HG03520 (cell line): ENCODE measurements around the gene AANAT.

Source experiments
- ATAC-seq: cut with Tn5 transposase; IDR thresholded peaks from one replicate; pipeline ENCODE4 v1.9.1; 2021; ENCODE audit warnings: mild to moderate bottlenecking, moderate library complexity; ENCODE audit not compliant: unreplicated experiment

Gene AANAT

GRCh38 chr17:76485569-76485968, 18.2 kb downstream of the AANAT start:
- ATAC-seq = no peak

- ATAC-seq = no peak
These were observed 20.2 kb downstream of the AANAT start for GRCh38 chr17:76487451-76488192.

- no peak for ATAC-seq
These were observed 22.8 kb downstream of the AANAT start for GRCh38 chr17:76490112-76490710.

- no peak for ATAC-seq
These were observed 24.1 kb downstream of the AANAT start for GRCh38 chr17:76491271-76492122.

DNA sequence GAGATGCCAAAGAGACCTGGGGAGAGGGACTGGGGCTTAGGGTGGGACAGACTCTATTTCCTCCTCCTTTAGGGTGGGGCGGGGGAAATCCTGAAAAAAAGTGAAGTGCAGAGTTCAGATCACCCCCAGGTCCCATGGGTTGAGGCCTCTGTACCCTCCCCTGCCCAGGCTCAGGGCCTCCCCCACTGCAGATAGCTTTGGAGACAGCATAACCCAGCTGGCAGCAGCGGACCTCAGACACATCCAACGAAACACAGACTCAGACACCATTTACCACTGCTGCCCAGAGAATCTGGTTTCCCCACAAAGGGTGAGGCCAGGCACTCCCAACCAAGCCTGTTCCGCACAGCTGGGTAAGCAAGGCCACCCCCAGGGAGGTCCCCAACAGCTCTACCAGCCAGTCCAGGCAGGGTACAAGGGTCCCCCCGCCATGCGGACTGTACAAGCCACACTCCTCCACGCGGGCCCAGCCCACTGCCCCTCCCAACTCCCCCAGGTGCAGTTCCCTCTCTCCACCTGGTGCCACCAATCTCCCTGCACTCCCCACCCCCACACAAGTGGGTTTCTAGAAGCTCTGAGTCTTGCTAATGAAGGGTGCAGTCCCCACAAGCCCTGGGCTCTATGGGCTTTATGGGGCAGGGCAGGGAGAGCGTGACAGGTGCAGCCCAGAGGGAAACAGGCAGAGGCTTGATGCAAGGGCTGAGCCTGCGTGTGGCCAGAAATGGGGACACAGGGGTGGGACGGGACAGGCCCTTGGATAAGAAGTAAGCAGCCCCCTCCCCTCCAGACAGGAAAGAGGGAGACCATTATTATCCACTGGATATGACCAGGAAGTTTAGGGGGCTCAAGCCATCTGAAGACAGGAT, 25.0 kb downstream of the AANAT start:
- ATAC-seq = peak; percentile 27

- peak; percentile 36 for ATAC-seq
These were observed 25.6 kb downstream of the AANAT start for GRCh38 chr17:76492989-76493501.

DNA sequence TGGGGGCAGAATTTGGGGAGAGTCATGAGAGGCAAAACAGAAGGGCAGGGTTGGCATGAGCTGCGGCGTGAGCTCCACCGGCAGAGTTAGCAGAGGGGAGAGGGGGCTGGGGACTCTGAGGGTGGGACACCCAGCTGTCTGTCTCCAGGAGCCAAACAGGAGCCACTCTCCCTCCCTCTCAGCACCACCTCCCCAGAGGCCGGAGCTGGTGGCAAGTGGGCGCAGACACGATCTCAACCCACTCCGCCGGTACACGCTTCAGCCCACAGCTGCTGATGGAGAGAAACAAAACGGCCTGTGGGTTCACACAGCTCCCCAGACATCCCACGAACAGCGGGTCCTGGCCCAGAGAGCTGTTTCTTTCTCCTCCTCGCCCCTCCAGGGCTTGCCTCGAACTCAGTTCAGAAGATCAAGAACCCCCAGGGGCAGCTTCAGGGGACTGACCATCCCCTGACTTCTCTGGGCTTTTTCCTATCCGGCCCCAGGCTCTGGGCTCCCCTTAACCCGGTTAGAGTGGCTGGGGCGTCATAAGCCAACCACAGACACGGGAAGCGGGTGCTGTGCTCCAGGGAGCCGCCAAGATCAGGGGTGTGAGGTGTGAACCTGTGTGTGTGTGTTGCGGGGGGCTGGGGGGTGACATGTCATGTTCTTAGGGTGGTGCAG, 26.2 kb downstream of the AANAT start:
- no peak for ATAC-seq

GRCh38 chr17:76495663-76496400, 28.4 kb downstream of the AANAT start:
- no peak for ATAC-seq

- ATAC-seq = no peak
These were observed 29.1 kb downstream of the AANAT start for GRCh38 chr17:76496464-76496863.

- no peak for ATAC-seq
These were observed 30.2 kb downstream of the AANAT start for GRCh38 chr17:76497699-76497978.

- ATAC-seq = no peak
These were observed 30.8 kb downstream of the AANAT start for GRCh38 chr17:76497979-76498875.

- ATAC-seq = no peak
These were observed 31.5 kb downstream of the AANAT start for GRCh38 chr17:76498876-76499251.

DNA sequence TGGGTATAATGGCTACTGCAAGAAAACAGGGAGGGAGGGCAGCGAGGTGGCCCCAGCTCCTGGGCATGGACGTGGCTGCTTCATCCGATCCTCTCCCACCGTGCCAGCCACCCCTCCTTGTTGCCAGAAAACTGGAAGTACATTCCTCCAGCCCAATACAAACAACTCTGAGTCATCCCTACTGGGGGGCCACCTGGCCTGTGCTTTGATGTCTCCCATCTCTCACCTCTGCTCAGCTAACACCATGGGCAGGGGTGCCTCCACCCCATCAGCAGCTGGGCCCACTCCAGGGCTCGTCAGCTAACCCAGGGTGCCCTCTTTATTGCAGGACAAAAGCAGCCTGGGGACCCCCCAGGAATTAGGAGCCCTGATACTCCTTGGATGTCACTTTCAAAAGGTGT, 31.9 kb downstream of the AANAT start:
- ATAC-seq = no peak

- no peak for ATAC-seq
These were observed 32.8 kb downstream of the AANAT start for GRCh38 chr17:76500074-76500746.

- ATAC-seq = peak; percentile 13
These were observed 33.3 kb downstream of the AANAT start for GRCh38 chr17:76500747-76501017.

DNA sequence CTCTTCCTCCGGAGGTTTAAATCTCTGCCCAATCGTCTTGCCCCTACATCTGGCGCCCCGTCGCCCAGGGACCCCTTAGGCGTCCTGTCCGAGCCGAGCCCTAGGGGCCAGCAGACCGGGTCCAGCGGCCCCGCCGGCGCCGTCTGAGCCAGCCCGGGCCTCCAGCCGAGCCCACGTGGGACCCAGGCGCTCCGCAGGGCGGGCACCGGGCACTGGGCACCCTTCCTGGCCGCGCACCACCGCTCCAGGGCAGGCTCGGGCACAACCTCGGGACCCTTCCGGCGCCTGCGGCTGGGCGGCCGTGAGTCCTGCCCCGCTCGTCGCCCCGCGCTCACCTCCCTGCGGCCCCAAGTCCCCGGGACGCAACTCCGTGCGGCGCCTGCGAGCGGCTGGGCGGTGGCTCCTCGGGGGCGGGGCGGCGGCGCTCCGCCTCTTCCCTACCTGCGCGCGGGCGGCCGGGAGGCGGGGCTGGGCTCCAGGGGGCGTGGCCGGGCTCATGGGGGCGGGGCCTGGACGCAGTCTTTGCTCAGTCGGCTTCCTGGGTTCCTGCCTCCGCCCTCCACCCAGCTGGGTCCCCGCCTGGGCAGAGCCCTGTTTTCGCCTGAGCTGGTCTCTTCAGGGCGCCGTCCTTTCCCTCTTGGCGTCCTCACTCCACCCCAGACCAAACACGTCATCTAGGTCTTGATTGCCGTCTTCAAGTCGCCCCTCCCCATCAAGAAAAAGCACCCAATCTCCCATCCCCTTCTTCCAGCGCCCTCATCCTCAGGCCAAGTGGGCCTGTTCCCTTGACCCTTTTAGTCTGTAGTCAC, 33.8 kb downstream of the AANAT start, which contains the start of gene RHBDF2:
Gene RHBDF2 (minus strand): TSS at position 406 of the 809 bp plus-strand sequence. CDS start 19,899 bp downstream, outside the sequence.
- peak; percentile 59 for ATAC-seq

DNA sequence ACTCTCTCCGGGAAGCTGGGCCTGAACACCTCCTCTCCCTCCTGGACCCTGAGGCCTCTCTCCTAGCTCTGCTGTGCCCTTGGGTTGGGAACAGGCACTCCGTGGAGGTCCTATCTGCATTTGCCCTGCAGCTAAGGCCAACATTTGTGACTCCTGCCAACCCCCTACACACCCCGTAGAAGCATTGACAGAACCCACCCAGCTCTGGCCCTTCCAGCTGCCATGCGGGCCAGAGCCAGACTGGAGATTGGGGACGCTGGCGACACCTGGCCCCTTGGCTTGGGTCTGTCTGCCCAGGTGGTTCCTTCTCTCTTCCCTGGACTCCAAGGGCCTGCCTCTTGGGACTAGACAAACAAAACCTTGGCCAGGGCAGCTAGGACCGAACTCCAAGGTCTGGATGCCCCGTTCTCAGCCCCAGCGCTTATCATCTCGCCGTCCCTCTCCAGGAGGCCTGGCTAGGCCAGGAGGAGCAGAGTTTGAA, 34.5 kb downstream of the AANAT start:
- no peak for ATAC-seq
